GM21737 (cell line): ENCODE results near the gene SMAP2.

ENCODE experiments used
- ATAC-seq: cut with Tn5 transposase; IDR thresholded peaks from one replicate; pipeline ENCODE4 v1.9.1; 2021; ENCODE audit warnings: mild to moderate bottlenecking, moderate library complexity; ENCODE audit not compliant: unreplicated experiment

The SMAP2 gene

DNA sequence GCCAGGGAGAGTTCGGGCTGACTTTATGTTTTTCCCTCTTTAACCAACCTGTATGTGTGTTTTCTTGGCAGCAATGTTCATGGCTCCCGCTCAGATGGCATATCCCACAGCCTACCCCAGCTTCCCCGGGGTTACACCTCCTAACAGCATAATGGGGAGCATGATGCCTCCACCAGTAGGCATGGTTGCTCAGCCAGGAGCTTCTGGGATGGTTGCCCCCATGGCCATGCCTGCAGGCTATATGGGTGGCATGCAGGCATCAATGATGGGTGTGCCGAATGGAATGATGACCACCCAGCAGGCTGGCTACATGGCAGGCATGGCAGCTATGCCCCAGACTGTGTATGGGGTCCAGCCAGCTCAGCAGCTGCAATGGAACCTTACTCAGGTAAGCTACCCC is 43.2 kb downstream of the SMAP2 start:
- no peak for ATAC-seq

DNA sequence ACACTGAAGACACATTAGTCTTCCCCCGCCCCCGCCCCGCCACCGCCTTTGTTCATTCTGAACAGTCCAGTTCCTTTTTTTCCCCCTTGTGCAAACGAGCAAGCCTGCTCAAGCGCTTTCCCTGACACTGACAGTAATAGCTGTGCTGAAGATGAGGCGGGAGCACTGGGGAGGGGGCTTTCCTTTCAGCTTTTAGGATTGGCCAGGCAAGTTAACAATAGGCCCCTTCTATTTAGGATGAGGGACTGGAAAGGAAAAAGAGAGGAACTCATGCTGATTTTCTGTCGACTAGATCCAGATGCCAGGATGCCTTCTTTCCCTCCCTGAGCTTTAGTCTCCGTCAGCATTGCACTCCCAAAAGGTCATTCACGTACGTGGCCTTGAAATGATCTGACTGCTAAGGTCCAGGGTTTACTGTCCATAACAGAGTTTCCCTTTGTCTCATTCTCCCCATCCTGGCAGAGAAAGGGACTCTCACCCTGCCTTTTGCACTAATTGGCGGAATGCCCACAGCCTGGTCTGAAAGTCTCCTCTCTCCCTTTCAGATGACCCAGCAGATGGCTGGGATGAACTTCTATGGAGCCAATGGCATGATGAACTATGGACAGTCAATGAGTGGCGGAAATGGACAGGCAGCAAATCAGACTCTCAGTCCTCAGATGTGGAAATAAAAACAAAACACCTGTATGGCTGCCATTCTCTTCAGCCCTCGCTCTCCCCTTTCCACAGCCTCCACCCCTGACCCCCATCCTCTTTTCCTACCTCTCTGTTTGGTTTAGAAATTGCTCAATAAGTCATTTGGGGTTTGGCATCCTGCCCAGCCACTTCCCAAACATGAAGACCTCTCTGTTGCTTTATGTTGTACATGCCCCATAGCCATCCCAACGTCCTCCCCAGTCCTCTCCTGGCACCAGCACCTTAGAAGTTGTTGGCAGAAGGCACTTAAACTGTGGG is 48.2 kb downstream of the SMAP2 start:
- ATAC-seq, result no peak

DNA sequence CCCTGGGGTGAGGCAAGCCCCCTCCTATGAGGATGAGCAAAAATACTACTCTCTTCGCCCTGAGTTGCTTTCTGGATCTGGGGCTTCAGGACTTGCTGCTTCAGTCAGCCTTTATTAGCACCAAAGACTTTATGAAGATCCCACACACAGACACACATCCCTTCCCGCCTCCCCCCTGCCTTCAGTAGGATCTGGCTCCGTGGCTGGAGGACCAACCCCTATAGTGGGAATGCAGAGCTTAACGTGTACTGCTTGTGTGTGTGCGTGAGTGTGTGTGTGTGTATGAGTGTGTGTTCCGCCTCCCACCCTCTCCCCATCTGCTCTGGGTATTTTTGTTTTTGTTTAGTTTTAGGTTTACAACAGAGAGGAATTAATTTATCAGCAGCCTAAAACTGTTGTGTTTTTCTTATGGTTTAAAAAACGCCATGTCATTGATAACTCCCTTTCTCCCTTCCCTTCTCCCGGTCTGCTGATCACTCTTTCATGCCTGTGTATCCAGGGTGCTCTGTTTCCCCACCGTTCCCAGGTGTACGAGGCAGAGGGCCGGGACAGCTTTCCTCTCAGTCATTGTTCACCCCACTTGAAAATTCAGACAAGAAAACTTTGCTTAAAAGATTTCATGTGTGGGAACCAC is 49.2 kb downstream of the SMAP2 start:
- ATAC-seq, result no peak

DNA sequence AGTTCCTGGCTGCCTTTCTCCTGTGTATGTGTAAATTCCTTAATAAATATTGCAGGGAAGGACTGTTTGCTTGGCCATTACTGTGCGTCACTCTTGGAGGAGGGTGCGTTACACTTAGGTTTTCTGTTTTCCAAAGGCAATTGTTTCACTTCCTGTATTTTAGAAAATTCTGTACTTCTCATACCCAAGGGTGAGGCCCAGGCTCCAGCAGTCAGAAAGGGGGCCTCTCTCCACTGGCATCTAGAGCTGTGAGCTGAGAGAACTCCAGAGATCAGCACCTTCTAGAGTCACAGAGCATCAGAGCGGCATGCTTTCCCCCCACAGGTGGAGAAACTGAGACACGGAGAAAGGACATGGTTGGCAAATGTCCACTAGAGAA is 49.7 kb downstream of the SMAP2 start:
- no peak for ATAC-seq

GRCh38 chr1:40423951-40424618 is 50.6 kb downstream of the SMAP2 start:
- no peak for ATAC-seq

DNA sequence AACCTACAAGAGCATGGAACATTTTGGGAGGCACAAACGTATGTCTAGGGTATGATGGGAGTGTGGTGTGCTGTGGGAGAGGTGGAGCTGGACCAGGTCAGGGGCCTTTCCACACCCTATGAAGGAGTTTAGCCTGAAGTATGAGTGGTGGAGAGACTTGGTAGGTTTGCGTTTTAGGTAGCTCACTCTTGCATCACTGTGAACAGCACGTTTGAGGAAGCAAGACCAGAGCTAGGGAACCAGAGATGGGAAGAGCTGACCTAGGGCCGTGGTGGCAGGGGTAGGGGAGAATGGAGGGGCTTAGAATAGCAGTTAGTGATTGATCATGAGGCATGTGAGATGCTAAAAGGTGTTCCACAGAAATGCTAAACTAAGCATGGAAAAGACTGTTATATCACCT is 51.7 kb downstream of the SMAP2 start:
- ATAC-seq, result no peak

GRCh38 chr1:40431385-40431784 is 57.9 kb downstream of the SMAP2 start:
- ATAC-seq, result no peak

DNA sequence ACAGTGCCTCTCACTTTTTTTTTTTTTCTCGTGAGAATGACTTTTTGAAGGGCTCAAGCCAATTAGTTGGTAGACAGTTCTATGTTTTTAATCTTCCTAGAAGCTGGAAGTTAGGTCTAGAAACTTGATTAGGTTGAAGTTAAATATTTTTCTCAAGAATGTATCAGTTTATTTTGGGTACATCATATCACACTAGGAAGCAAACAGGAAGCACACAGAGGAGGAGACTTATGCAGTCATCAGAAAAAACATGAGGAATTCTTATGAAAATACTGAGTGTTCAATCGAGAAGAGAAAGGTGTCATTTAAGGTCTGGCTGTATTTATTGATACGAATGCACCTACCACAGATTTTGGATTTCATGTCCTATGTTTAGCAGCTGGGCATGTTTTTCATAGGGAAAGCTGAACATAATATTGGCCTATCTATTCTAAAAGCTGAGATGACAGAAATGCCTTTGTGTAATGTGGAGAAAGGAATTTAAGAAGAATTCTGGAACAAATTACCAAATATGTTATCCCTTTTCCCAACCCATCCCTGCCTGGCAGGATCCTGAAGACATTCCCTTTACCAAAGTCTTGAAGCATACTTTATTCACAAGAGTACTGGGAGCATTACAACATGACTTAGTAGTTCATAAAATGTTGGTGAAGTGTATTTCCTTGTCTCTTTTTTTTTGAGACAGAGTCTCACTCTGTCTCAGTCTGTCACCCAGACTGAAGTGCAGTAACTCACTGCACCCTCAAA is 59.3 kb downstream of the SMAP2 start:
- no peak for ATAC-seq

DNA sequence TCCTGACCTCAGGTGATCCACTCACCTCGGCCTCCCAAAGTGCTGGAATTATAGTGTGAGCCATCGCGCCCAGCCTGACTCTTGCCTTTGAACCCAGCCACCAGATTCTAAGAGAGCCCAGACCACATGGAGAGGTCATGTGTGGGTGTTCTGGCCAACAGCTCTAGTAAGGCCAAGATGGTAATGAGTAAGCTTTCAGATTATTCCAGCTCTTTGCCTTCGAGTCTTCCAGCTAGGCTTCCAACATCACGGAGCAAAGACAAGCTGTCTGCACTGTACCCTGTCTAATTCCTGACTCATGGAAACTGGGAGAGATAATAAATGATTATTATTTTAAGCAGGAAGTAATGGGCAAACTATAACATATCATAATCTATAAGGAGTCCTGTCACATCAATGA is 61.9 kb downstream of the SMAP2 start:
- no peak for ATAC-seq

DNA sequence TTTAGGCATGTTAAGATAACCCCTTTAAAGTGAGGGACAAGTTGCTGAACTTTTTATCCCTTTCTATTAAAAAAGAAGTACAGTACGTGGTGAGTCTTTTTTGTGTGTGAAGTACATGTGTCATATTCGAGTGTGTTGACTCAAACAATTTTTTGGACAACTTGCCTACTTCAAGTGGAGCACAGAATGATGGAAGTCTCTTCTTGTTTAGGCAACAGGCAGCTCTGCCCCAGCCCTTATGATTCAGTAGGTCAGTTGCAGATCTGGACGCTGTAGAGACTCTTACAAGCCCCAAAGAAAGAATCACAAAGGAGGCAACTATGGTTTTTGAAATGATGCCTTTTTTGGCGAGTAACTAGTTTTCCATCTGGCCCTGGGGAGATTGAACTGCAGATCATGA is 62.3 kb downstream of the SMAP2 start:
- ATAC-seq, result no peak

DNA sequence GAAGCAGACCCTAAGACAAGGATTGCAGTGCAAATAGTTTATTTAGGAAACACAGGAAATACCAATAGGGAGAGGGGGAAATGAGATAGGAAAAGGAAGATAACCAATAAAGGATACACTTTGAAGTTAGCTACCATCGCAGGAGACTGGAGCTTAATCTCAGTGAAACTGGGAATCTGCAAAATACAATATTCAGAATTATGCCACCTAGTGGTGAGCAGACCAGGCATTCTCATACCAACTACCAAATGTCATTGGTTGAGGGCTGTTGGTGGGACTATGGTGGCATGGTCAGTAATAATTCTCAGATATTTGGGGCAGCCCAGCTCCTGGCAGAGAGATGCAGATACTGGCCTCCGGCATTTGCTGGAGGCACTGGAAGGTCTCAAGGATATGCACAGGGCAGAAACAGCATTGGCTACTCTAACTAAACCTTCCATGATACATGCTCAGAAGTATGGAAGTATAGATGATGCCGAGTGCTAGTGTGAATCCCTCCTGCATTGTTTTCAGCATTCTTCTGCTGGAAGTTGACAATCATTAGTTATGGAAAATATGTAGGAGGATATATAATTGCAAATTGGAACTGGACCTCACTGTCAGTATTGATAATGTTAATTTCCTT is 65.0 kb downstream of the SMAP2 start:
- no peak for ATAC-seq

- ATAC-seq, result no peak
Observed at GRCh38 chr1:40439247-40439646, 65.7 kb downstream of the SMAP2 start.

DNA sequence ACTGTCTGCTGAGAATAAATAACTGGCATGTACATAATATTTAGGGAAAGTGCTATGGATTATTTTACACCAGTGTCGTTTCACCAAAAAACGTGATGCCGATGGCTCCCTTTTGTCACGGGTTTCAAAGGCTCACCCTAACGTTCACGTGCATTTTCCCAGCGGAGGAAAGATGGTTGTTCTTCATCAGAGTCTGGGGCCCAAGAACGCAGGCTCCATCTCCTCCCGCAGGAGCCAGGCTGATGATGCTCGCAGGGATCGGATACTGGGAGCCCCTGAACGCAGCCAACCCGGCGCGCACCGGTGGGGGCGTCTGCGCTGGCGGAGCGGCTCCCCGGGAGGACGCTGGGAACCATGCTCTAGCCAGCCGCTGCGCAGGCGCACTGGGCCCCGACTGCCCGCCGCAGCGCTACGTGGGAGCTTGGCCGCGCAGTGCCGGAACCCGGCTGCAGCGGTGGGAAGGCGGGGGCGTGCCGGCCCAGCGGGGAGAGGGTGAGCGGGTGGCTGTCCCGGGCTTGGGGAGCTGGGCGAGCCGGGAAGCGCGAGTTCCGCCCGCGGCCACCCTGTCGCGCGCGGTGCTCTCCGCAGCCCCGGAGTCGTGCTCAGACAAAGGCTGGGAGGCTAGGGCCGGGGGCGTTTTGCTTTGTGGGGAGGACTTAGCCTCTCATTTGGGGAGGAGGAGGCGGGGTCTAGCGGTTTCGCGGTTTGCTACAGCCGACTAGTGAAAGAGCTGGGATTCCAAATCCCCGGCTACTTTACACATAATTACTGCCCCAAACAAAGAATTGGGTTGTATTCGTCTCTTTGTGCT is 76.4 kb downstream of the SMAP2 start, which contains the start of gene ZFP69B:
Gene ZFP69B (plus strand): TSS at position 793 of the 811 bp plus-strand sequence. CDS start 486 bp downstream, outside the sequence.
- ATAC-seq, result peak; percentile 80

- ATAC-seq, result peak; percentile 28
Observed at GRCh38 chr1:40450495-40451237, 77.1 kb downstream of the SMAP2 start.

- ATAC-seq, result no peak
Observed at GRCh38 chr1:40451238-40451585, 77.7 kb downstream of the SMAP2 start.

DNA sequence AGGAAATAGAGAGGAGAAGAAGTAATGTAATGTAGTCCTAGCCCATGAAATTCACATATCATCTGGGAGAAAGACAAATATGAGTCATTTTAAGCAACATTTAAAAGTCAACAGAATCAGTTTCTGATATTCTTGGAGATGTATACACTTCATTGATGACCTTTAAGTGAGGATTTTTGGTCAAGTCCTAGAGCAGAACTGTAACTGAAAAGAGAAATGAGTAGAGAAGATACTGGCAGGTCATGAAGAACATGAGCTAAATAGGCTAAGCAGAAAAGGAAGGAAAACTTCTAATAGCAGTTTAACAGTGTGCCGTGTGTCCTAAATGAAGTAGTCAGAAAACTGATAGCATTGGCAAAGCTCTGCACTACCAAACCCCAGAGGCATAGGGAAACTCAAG is 81.3 kb downstream of the SMAP2 start:
- no peak for ATAC-seq

DNA sequence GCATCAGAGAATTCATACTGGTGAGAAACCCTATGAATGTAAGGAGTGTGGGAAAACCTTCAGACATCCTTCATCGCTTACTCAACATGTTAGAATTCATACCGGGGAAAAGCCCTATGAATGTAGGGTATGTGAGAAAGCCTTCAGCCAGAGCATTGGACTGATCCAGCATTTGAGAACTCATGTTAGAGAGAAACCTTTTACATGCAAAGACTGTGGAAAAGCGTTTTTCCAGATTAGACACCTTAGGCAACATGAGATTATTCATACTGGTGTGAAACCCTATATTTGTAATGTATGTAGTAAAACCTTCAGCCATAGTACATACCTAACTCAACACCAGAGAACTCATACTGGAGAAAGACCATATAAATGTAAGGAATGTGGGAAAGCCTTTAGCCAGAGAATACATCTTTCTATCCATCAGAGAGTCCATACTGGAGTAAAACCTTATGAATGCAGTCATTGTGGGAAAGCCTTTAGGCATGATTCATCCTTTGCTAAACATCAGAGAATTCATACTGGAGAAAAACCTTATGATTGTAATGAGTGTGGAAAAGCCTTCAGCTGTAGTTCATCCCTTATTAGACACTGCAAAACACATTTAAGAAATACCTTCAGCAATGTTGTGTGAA is 89.5 kb downstream of the SMAP2 start:
- ATAC-seq, result no peak

- ATAC-seq, result no peak
Observed at GRCh38 chr1:40469327-40469726, 95.8 kb downstream of the SMAP2 start.
